HEK293 (cell line): ENCODE results near the gene AXDND1.

Experiments
- CTCF ChIA-PET: fragments of 350-600 bp; formaldehyde crosslinking; extraction: SDS; loops from one replicate; lab custom pipeline; 2021; ENCODE audit warnings: antibody characterized with exemption; lab: Yijun Ruan, JAX
- POLR2A ChIA-PET: fragments of 300-600 bp; formaldehyde crosslinking; extraction: SDS; loops from one replicate; lab custom pipeline; 2020; ENCODE audit warnings: antibody characterized with exemption, inconsistent platforms; lab: Yijun Ruan, JAX
- H3K27ac ChIP-seq: fragments of 200-500 bp; sonication (Bioruptor generic); 2 replicates; pipeline ENCODE4 v1.5.1; 2014; ENCODE audit warnings: low read depth, low read length, control low read depth, inconsistent platforms; ENCODE audit errors: extremely low read depth
- H3K36me3 ChIP-seq, 2 experiments: fragments of 200-500 bp in 1 of 2; sonication (Bioruptor generic) in 1 of 2; 1 replicate in 1 of 2; 2 replicates in 1 of 2; pipeline ENCODE4 v1.5.1; 2014 to 2017; ENCODE audit warnings: inconsistent platforms in 2 of 2, low read length in 2 of 2; ENCODE audit not compliant: control insufficient read depth in 2 of 2, insufficient read depth in 1 of 2
- H3K4me1 ChIP-seq: fragments of 200-500 bp; sonication (Bioruptor generic); 2 replicates; pipeline ENCODE4 v1.5.1; 2014; ENCODE audit warnings: mild to moderate bottlenecking, low read length, inconsistent platforms; ENCODE audit not compliant: control insufficient read depth, insufficient read depth
- H3K4me3 ChIP-seq: 2 replicates; pipeline ENCODE4 v1.5.1; 2011; ENCODE audit warnings: low read depth, mild to moderate bottlenecking, control low read depth, low read length, moderate library complexity
- H3K9me3 ChIP-seq: fragments of 200-500 bp; sonication (Bioruptor generic); 2 replicates; pipeline ENCODE4 v1.5.1; 2014; ENCODE audit warnings: low read depth, low read length, inconsistent platforms; ENCODE audit not compliant: control insufficient read depth, insufficient read depth
- BCL11B ChIP-seq: fragments of 450-650 bp; formaldehyde crosslinking; IDR thresholded peaks from 2 replicates; pipeline ENCODE4 v1.5.1; 2016; ENCODE audit warnings: low read depth, missing biosample characterization, missing genetic modification characterization
- GFI1B ChIP-seq: fragments of 450-650 bp; formaldehyde crosslinking; IDR thresholded peaks from 2 replicates; pipeline ENCODE4 v1.5.1; 2016; ENCODE audit warnings: missing biosample characterization, missing genetic modification characterization
- KLF7 ChIP-seq: fragments of 450-650 bp; formaldehyde crosslinking; IDR thresholded peaks from 2 replicates; pipeline ENCODE4 v1.5.1; 2016; ENCODE audit warnings: missing biosample characterization, missing genetic modification characterization, borderline replicate concordance
- MEIS1 ChIP-seq: sonication (generic); formaldehyde crosslinking; IDR thresholded peaks from 2 replicates; pipeline ENCODE4 v1.8.1; 2022; ENCODE audit warnings: missing genetic modification reagents, mild to moderate bottlenecking, borderline replicate concordance
- MZF1 ChIP-seq: fragments of 450-650 bp; formaldehyde crosslinking; IDR thresholded peaks from 2 replicates; pipeline ENCODE4 v1.5.1; 2017; ENCODE audit warnings: missing biosample characterization, missing genetic modification characterization, borderline replicate concordance
- TCF7L2 ChIP-seq: IDR thresholded peaks from 2 replicates; pipeline ENCODE4 v1.6.1; 2011; ENCODE audit warnings: low read depth, mild to moderate bottlenecking, inconsistent platforms, low read length, moderate library complexity, borderline replicate concordance
- ZNF146 ChIP-seq: fragments of 450-650 bp; formaldehyde crosslinking; IDR thresholded peaks from 2 replicates; pipeline ENCODE4 v1.5.1; 2016; ENCODE audit warnings: missing biosample characterization, missing genetic modification characterization
- ZNF19 ChIP-seq: fragments of 450-650 bp; formaldehyde crosslinking; IDR thresholded peaks from 2 replicates; pipeline ENCODE4; 2016; ENCODE audit warnings: missing biosample characterization, missing genetic modification characterization, low read depth
- ZNF214 ChIP-seq: fragments of 450-650 bp; formaldehyde crosslinking; IDR thresholded peaks from 2 replicates; pipeline ENCODE4 v1.5.1; 2017; ENCODE audit warnings: missing biosample characterization, mild to moderate bottlenecking, missing genetic modification characterization, borderline replicate concordance
- ZNF391 ChIP-seq: fragments of 450-650 bp; formaldehyde crosslinking; IDR thresholded peaks from 2 replicates; pipeline ENCODE4 v1.5.1; 2016; ENCODE audit warnings: low read depth, missing biosample characterization, missing genetic modification characterization, borderline replicate concordance
- ZNF654 ChIP-seq: fragments of 450-650 bp; formaldehyde crosslinking; IDR thresholded peaks from 2 replicates; pipeline ENCODE4 v1.5.1; 2016; ENCODE audit warnings: low read depth, missing biosample characterization, missing genetic modification characterization
- ZNF670 ChIP-seq: fragments of 450-650 bp; formaldehyde crosslinking; IDR thresholded peaks from 2 replicates; pipeline ENCODE4 v1.5.1; 2016; ENCODE audit warnings: missing biosample characterization, missing genetic modification characterization, low read depth
- ZNF677 ChIP-seq: fragments of 450-650 bp; IDR thresholded peaks from 2 replicates; pipeline ENCODE4 v1.5.0; 2018; ENCODE audit warnings: missing biosample characterization, mild to moderate bottlenecking, missing genetic modification characterization, moderate library complexity
- ZNF785 ChIP-seq: fragments of 450-650 bp; formaldehyde crosslinking; IDR thresholded peaks from 2 replicates; pipeline ENCODE4 v1.5.1; 2016; ENCODE audit warnings: missing biosample characterization, missing genetic modification characterization
- TF ChIP-seq, protein P1 (sequence below): fragments of 450-650 bp; formaldehyde crosslinking; IDR thresholded peaks from 2 replicates; pipeline ENCODE4 v1.5.1; 2017; ENCODE audit warnings: missing biosample characterization, missing genetic modification characterization
- TF ChIP-seq, protein P2 (sequence below): fragments of 450-650 bp; formaldehyde crosslinking; IDR thresholded peaks from 2 replicates; pipeline ENCODE4 v1.5.1; 2017; ENCODE audit warnings: missing biosample characterization, missing genetic modification characterization
- TF ChIP-seq, protein P3 (sequence below): fragments of 450-650 bp; formaldehyde crosslinking; IDR thresholded peaks from 2 replicates; pipeline ENCODE4 v1.5.1; 2016; ENCODE audit warnings: missing biosample characterization, missing genetic modification characterization
- TF ChIP-seq, protein P4 (sequence below): fragments of 450-650 bp; formaldehyde crosslinking; conservative IDR thresholded peaks from 2 replicates; pipeline ENCODE4 v1.5.1; 2016; ENCODE audit warnings: low read depth, missing biosample characterization, missing genetic modification characterization
- TF ChIP-seq, protein P5 (sequence below): fragments of 450-650 bp; formaldehyde crosslinking; IDR thresholded peaks from 2 replicates; pipeline ENCODE4 v1.5.1; 2016; ENCODE audit warnings: missing biosample characterization, missing genetic modification characterization
- TF ChIP-seq, protein P6 (sequence below): fragments of 450-650 bp; formaldehyde crosslinking; IDR thresholded peaks from 2 replicates; pipeline ENCODE4 v1.5.1; 2016; ENCODE audit warnings: missing biosample characterization, missing genetic modification characterization

The AXDND1 gene

DNA sequence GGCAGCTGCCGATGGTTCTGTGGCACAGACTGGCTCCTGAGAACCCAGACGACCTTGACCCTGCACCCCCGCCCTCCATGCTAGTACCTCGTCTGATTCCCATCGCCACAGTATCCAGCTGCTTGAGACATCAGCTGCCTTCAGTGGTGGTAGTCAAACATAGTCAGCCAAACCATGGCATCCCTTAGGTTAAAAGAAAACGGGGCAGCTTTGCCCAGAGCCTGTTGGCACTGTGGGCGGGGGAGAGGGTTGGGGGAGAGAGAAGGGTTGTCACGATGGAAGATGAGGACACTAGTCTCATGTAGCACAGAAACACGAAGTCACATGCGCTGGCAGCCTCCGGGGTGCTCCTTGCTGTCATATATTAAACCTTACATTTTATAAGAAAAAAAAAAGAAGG, 224.9 kb downstream of the AXDND1 start (continued):
- TF ChIP-seq GFI1B (tag by site-specific recombination) (no peak), ZNF214 (tag by site-specific recombination) (no peak), TCF7L2 (no peak), MZF1 (tag by site-specific recombination) (no peak), ZNF391 (tag by site-specific recombination) (no peak), BCL11B (no peak), ZNF677 (tag by site-specific recombination) (no peak)
- TF ChIP-seq, protein P1, sequence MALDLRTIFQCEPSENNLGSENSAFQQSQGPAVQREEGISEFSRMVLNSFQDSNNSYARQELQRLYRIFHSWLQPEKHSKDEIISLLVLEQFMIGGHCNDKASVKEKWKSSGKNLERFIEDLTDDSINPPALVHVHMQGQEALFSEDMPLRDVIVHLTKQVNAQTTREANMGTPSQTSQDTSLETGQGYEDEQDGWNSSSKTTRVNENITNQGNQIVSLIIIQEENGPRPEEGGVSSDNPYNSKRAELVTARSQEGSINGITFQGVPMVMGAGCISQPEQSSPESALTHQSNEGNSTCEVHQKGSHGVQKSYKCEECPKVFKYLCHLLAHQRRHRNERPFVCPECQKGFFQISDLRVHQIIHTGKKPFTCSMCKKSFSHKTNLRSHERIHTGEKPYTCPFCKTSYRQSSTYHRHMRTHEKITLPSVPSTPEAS (tag by site-specific recombination): no peak
- TF ChIP-seq, protein P2, sequence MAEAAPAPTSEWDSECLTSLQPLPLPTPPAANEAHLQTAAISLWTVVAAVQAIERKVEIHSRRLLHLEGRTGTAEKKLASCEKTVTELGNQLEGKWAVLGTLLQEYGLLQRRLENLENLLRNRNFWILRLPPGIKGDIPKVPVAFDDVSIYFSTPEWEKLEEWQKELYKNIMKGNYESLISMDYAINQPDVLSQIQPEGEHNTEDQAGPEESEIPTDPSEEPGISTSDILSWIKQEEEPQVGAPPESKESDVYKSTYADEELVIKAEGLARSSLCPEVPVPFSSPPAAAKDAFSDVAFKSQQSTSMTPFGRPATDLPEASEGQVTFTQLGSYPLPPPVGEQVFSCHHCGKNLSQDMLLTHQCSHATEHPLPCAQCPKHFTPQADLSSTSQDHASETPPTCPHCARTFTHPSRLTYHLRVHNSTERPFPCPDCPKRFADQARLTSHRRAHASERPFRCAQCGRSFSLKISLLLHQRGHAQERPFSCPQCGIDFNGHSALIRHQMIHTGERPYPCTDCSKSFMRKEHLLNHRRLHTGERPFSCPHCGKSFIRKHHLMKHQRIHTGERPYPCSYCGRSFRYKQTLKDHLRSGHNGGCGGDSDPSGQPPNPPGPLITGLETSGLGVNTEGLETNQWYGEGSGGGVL (tag by site-specific recombination): no peak
- TF ChIP-seq, all 188 proteins: peak for 0

DNA sequence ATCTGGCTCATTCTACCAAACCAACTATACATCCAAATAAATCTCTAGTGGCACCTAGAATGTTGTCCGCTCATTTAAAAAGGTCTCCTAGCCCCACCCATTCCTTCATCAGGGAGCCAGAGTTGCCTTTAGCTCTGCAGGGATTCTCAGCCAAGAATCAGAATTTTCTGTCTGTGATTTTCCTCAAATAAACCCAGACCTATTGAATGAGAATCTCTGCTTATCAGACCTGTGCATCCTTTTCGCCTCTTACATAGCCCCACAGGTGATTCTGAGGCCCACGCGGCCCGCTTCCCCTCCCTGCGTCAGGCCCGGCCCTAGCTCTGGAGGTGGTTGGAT, 225.5 kb downstream of the AXDND1 start:
- no peak overlapping the region for H3K27ac ChIP-seq
- no peak overlapping the region for H3K4me3 ChIP-seq
- H3K4me1 ChIP-seq: no peaks in the 10 kb centered on the region
- CTCF ChIA-PET: no interaction called here
- no peaks in the 10 kb centered on the region for H3K36me3 ChIP-seq
- no peaks in the 10 kb centered on the region for H3K9me3 ChIP-seq
- TF ChIP-seq ZNF19 (tag by site-specific recombination) (no peak), ZNF146 (no peak), KLF7 (no peak), ZNF785 (tag by site-specific recombination) (no peak), ZNF670 (no peak), ZNF654 (no peak), MEIS1 (CRISPR knock-in tag) (no peak)
- TF ChIP-seq, protein P3, sequence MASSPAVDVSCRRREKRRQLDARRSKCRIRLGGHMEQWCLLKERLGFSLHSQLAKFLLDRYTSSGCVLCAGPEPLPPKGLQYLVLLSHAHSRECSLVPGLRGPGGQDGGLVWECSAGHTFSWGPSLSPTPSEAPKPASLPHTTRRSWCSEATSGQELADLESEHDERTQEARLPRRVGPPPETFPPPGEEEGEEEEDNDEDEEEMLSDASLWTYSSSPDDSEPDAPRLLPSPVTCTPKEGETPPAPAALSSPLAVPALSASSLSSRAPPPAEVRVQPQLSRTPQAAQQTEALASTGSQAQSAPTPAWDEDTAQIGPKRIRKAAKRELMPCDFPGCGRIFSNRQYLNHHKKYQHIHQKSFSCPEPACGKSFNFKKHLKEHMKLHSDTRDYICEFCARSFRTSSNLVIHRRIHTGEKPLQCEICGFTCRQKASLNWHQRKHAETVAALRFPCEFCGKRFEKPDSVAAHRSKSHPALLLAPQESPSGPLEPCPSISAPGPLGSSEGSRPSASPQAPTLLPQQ (tag by site-specific recombination): no peak
- TF ChIP-seq, protein P4, sequence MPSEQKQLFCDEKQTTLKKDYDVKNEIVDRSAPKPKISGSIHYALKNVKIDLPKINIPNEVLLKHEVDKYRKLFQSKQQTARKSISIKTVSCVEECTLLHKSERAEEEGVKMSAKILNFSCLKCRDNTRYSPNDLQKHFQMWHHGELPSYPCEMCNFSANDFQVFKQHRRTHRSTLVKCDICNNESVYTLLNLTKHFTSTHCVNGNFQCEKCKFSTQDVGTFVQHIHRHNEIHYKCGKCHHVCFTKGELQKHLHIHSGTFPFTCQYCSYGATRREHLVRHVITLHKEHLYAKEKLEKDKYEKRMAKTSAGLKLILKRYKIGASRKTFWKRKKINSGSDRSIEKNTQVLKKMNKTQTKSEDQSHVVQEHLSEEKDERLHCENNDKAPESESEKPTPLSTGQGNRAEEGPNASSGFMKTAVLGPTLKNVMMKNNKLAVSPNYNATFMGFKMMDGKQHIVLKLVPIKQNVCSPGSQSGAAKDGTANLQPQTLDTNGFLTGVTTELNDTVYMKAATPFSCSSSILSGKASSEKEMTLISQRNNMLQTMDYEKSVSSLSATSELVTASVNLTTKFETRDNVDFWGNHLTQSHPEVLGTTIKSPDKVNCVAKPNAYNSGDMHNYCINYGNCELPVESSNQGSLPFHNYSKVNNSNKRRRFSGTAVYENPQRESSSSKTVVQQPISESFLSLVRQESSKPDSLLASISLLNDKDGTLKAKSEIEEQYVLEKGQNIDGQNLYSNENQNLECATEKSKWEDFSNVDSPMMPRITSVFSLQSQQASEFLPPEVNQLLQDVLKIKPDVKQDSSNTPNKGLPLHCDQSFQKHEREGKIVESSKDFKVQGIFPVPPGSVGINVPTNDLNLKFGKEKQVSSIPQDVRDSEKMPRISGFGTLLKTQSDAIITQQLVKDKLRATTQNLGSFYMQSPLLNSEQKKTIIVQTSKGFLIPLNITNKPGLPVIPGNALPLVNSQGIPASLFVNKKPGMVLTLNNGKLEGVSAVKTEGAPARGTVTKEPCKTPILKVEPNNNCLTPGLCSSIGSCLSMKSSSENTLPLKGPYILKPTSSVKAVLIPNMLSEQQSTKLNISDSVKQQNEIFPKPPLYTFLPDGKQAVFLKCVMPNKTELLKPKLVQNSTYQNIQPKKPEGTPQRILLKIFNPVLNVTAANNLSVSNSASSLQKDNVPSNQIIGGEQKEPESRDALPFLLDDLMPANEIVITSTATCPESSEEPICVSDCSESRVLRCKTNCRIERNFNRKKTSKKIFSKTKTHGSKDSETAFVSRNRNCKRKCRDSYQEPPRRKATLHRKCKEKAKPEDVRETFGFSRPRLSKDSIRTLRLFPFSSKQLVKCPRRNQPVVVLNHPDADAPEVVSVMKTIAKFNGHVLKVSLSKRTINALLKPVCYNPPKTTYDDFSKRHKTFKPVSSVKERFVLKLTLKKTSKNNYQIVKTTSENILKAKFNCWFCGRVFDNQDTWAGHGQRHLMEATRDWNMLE (tag by site-specific recombination): no peak
- TF ChIP-seq, protein P5, sequence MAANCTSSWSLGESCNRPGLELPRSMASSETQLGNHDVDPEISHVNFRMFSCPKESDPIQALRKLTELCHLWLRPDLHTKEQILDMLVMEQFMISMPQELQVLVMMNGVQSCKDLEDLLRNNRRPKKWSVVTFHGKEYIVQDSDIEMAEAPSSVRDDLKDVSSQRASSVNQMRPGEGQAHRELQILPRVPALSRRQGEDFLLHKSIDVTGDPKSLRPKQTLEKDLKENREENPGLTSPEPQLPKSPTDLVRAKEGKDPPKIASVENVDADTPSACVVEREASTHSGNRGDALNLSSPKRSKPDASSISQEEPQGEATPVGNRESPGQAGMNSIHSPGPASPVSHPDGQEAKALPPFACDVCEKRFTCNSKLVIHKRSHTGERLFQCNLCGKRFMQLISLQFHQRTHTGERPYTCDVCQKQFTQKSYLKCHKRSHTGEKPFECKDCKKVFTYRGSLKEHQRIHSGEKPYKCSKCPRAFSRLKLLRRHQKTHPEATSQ (tag by site-specific recombination): no peak
- TF ChIP-seq, protein P6, sequence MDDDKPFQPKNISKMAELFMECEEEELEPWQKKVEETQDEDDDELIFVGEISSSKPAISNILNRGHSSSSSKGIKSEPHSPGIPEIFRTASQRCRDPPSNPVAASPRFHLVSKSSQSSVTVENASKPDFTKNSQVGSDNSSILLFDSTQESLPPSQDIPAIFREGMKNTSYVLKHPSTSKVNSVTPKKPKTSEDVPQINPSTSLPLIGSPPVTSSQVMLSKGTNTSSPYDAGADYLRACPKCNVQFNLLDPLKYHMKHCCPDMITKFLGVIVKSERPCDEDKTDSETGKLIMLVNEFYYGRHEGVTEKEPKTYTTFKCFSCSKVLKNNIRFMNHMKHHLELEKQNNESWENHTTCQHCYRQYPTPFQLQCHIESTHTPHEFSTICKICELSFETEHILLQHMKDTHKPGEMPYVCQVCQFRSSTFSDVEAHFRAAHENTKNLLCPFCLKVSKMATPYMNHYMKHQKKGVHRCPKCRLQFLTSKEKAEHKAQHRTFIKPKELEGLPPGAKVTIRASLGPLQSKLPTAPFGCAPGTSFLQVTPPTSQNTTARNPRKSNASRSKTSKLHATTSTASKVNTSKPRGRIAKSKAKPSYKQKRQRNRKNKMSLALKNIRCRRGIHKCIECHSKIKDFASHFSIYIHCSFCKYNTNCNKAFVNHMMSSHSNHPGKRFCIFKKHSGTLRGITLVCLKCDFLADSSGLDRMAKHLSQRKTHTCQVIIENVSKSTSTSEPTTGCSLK (tag by site-specific recombination): no peak
- POLR2A ChIA-PET: no interaction called here
